Measurements from ENCODE around the gene GABARAP. TPM values are rescaled to one million over a fixed set of nuclear protein-coding genes. Genes with fewer than 3 reads are reported as not detected.

GABARAP gene
- total RNA-seq, 3 donors from 2014 or later (not counting 1 experiment from before 2014, with no cell fraction given), result 256 to 277 (median 276) TPM

- H3K4me1 ChIP-seq (ENCODE audit: control insufficient read depth, insufficient read depth, low read length), result peaks cover 24% of the 10 kb centered on the region
- Mint-ChIP-seq H3K9me3 (no peaks in the 10 kb centered on the region), H3K4me1 (peaks cover 27 to 34% of the 10 kb centered on the region in 2 donors), H3K27ac (peak overlapping the region; percentile 93 to 95), H3K4me3 (peak overlapping the region; percentile 93), H3K27me3 (ENCODE audit: low read depth in 2 of 2) (peaks cover 0 to 2% of the 10 kb centered on the region in 2 donors), H3K36me3 (no peaks in the 10 kb centered on the region)
- no peaks in the 10 kb centered on the region for H3K27me3 ChIP-seq (ENCODE audit: control insufficient read depth, insufficient read depth, low read length)
- DNase-seq (no peak), ATAC-seq (no peak)
- H3K9me3 ChIP-seq (ENCODE audit: control insufficient read depth, insufficient read depth, low read length), result no peaks in the 10 kb centered on the region
- TF ChIP-seq, protein P1, sequence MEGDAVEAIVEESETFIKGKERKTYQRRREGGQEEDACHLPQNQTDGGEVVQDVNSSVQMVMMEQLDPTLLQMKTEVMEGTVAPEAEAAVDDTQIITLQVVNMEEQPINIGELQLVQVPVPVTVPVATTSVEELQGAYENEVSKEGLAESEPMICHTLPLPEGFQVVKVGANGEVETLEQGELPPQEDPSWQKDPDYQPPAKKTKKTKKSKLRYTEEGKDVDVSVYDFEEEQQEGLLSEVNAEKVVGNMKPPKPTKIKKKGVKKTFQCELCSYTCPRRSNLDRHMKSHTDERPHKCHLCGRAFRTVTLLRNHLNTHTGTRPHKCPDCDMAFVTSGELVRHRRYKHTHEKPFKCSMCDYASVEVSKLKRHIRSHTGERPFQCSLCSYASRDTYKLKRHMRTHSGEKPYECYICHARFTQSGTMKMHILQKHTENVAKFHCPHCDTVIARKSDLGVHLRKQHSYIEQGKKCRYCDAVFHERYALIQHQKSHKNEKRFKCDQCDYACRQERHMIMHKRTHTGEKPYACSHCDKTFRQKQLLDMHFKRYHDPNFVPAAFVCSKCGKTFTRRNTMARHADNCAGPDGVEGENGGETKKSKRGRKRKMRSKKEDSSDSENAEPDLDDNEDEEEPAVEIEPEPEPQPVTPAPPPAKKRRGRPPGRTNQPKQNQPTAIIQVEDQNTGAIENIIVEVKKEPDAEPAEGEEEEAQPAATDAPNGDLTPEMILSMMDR (IDR thresholded peaks at IDR 0.05), result no peak
- H3K36me3 ChIP-seq (ENCODE audit: control insufficient read depth, insufficient read depth, low read length), result no peaks in the 10 kb centered on the region
- WGBS (ENCODE audit: insufficient coverage), result 84% methylated on average over 13 of the region's 15 CpGs
- intact Hi-C loops (cut with micrococcal nuclease), result loop anchor here (1.0 to 2.0 kb wide), 3 partner anchors 9 to 102 kb away; partner anchors contain the start of genes EIF5A and ELP5
- peak overlapping the region; percentile 96 for H3K27ac ChIP-seq (ENCODE audit: low read length)
- peak overlapping the region; percentile 57 for H3K4me3 ChIP-seq (ENCODE audit: low read length)
These were observed 36.7 kb downstream of the GABARAP start for GRCh38 chr17:7205561-7205960.

DNA sequence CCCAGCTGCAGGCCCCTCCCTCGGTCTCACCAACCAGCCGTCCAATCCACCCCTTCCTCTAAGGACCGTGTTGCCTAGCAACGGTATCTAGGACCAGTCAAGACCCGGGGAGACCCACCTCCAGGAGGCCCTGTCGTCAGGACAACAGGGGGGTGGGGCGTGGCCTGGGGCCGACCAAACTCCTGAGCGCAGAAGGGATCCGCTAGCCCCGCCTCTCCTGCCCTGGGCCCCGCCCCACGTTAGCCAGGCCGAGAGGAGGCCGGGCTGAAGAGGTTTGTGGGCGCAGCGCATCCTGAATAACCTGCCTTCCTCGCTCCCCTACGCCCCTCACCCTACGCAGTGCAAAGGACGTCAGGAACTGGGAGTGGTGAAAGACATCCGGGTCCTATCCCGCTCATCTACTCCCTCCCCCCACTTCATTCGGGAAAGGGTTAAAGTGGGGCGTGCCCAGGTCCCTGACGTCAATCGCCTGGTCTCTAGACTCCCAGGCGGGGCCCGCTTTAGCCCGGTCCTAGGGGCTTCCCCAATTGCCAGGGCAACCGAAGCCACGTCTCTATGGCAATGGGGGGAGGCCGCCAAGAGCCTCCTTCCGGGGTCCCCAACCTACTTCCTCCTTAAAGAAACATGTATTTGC lies 37.3 kb downstream of the GABARAP start:
- peak overlapping the region; percentile 96 for H3K27ac ChIP-seq (ENCODE audit: low read length)
- ATAC-seq (peak; percentile 79 to 91 (median 80)), DNase-seq (peak; percentile 93 to 99)
- peak overlapping the region; percentile 57 for H3K4me3 ChIP-seq (ENCODE audit: low read length)
- TF ChIP-seq, protein P1 (IDR thresholded peaks at IDR 0.05), result no peak
- H3K27me3 ChIP-seq (ENCODE audit: control insufficient read depth, insufficient read depth, low read length), result no peaks in the 10 kb centered on the region
- Mint-ChIP-seq H3K4me3 (peak overlapping the region; percentile 93), H3K27me3 (ENCODE audit: low read depth in 2 of 2) (no peaks in the 10 kb centered on the region), H3K9me3 (no peaks in the 10 kb centered on the region), H3K27ac (peak overlapping the region; percentile 93 to 95), H3K4me1 (peaks cover 27 to 34% of the 10 kb centered on the region in 2 donors), H3K36me3 (no peaks in the 10 kb centered on the region)
- peaks cover 24% of the 10 kb centered on the region for H3K4me1 ChIP-seq (ENCODE audit: control insufficient read depth, insufficient read depth, low read length)
- 0% methylated on average over 34 of the region's 34 CpGs for WGBS (ENCODE audit: insufficient coverage)
- no peaks in the 10 kb centered on the region for H3K9me3 ChIP-seq (ENCODE audit: control insufficient read depth, insufficient read depth, low read length)
- H3K36me3 ChIP-seq (ENCODE audit: control insufficient read depth, insufficient read depth, low read length), result no peaks in the 10 kb centered on the region
- intact Hi-C loops (cut with micrococcal nuclease), result loop anchor here (1.0 to 2.0 kb wide), 3 partner anchors 9 to 102 kb away; partner anchors contain the start of genes EIF5A and ELP5

- Mint-ChIP-seq H3K36me3 (no peaks in the 10 kb centered on the region), H3K27ac (peak overlapping the region; percentile 93 to 95), H3K27me3 (ENCODE audit: low read depth in 2 of 2) (no peaks in the 10 kb centered on the region), H3K4me1 (peaks cover 27 to 34% of the 10 kb centered on the region in 2 donors), H3K4me3 (peak overlapping the region; percentile 93), H3K9me3 (no peaks in the 10 kb centered on the region)
- H3K4me1 ChIP-seq (ENCODE audit: control insufficient read depth, insufficient read depth, low read length), result peaks cover 24% of the 10 kb centered on the region
- 82% methylated on average over 15 of the region's 15 CpGs for WGBS (ENCODE audit: insufficient coverage)
- H3K4me3 ChIP-seq (ENCODE audit: low read length), result peak overlapping the region; percentile 57
- H3K27me3 ChIP-seq (ENCODE audit: control insufficient read depth, insufficient read depth, low read length), result no peaks in the 10 kb centered on the region
- TF ChIP-seq, protein P1 (IDR thresholded peaks at IDR 0.05), result no peak
- no peaks in the 10 kb centered on the region for H3K36me3 ChIP-seq (ENCODE audit: control insufficient read depth, insufficient read depth, low read length)
- intact Hi-C loops (cut with micrococcal nuclease), result loop anchor here (2.0 kb wide), 1 partner anchor 48 kb away; the partner anchor contains the start of gene ELP5
- DNase-seq (peak in 1 of 2 donors; percentile 46), ATAC-seq (peak; percentile 32 to 65 (median 39))
- no peaks in the 10 kb centered on the region for H3K9me3 ChIP-seq (ENCODE audit: control insufficient read depth, insufficient read depth, low read length)
- peak overlapping the region; percentile 96 for H3K27ac ChIP-seq (ENCODE audit: low read length)
These were observed 37.9 kb downstream of the GABARAP start for GRCh38 chr17:7204336-7204735.
